OCI-M1 (cell line): ENCODE results near the gene CTNNBIP1.
"Not testable (repeated sequence)": the region's sequence is repeated elsewhere in the genome, so short reads cannot be mapped to it uniquely, and the experiment has no call there.

ENCODE experiments used
- DNase-seq: peaks from one replicate; lab custom pipeline; 2025; lab: John Stamatoyannopoulos, UW

The CTNNBIP1 gene

DNA sequence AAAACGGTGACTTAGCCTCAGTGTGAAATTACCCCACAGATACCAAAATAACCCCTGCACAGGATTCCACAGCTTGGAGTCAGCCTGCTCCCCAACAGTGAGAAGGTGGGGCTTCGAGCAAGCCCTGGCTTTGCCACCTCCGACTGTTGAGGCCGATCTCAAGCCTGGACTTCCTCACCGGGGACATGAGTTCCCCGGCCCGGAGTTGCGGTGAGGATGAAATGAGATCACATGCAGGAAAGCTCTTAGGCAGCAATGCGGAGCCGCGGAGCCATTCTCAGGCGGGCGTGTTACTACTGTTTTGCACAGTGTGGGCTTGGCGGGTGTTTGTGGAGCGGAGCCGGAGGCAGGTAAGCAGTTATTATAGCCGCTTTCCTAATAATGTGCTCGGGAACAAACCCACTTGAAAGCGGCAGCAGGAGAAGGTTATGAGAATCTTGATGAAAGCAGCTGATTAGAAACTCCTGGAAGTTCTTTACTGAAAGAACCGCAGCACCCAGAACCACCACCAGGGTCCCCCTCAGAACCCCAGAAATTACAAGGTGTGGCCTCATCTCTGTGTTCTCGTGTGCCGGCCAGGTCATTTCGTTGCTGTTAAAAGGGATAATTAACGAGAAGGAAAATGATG is 82.4 kb downstream of the CTNNBIP1 start:
- no peak for DNase-seq

DNA sequence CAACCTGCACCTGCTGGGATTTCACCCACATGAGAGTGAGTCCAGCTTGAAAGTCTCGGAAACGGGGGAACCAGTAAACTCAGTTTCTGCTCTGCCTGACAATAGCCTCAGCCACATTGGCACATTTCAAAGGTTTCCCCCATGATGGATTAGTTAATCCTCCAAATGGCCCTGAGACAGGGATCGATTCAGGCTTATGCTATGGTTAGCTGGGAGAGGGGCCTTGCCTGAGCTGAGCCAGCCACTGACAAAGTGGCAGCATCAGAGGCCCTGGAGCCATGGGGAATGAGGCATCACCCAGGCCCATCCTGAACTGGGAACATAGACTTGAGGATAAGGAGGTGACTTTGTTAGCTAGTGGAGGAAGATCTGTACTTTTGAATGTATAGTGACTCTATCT is 83.5 kb downstream of the CTNNBIP1 start:
- no peak for DNase-seq

DNA sequence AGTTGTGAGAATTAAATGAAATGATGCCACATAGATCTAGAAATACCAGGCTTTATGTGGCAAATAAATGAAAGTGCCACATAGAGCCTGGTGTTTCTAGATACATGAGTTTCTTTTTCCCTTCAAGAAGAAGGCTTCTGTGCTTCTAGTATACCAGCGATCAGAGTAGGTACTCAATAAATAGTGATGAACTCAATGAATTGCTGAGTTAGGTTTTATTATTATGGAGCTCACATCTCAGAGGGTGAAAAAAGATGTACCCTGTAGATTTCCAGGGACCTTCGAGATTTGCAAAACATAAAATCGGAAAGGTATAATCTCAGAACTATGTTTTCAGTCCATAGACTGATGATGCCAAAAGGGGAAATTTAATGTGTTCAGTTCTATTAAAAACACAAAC is 84.0 kb downstream of the CTNNBIP1 start:
- DNase-seq: no peak

DNA sequence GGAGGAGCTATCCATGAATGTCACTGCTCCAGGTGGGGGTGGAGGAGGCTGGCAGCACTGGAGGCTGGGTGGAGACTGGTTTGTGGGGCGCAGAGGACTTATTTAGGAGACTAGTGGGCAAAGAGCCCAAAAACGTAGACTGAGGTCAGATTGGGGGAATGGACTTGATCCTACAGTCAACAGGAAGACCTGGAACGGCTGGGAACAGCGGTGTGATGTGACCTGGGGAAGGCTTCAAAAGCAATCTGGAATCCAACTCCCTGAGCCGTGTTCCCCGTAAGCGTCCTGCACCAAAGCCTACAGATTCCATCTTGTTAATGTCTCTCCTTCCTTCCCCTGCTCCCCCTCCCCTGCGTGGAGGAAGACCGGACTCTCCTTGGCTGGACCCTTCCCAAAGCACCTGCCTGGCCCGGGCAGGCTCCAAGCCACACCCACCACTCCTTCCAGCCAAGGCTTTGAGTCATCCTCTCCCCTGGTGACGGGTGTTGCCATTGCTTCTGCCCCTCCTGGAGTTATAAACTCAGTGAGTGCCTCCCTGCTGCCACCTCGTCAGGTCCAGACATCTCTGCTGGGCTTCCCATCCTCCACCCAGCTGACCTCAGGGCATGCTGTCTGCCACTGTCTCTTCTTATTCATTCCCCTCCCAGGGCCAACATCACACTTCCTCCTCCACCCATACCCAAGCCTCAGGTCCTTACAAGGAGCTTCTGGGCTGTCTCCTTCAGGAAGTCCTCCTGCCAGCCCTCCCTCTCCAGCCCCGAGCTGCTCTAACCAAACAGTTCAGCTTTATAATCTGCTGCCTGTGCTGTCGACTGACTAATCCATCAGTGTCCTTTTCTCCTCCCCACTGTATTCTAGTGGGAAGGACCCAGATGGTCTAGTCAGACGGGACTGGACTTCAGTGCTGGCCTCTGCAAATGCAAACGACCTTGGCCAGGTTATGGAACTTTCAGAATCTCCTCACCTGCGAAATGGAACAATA is 84.7 kb downstream of the CTNNBIP1 start:
- peak; percentile 54 for DNase-seq

DNA sequence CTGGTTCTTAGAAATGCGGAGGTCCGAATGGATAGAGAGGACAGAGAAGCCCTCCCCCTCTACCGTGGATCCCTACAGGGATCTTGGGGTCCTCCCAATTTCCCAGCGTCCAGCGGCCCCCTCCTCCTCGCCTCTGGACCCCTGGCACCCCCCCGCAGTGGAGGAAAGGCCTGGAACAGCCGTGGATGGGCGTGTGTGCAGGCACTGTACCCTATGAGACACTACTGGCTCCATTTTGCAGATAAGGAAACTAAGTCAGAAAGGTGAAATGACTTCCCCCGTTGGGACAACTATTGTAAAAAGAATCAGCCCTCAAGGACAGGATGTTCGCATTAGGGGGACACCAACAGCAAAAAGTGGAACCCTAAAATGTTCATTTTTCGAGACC is 85.4 kb downstream of the CTNNBIP1 start:
- no peak for DNase-seq

DNA sequence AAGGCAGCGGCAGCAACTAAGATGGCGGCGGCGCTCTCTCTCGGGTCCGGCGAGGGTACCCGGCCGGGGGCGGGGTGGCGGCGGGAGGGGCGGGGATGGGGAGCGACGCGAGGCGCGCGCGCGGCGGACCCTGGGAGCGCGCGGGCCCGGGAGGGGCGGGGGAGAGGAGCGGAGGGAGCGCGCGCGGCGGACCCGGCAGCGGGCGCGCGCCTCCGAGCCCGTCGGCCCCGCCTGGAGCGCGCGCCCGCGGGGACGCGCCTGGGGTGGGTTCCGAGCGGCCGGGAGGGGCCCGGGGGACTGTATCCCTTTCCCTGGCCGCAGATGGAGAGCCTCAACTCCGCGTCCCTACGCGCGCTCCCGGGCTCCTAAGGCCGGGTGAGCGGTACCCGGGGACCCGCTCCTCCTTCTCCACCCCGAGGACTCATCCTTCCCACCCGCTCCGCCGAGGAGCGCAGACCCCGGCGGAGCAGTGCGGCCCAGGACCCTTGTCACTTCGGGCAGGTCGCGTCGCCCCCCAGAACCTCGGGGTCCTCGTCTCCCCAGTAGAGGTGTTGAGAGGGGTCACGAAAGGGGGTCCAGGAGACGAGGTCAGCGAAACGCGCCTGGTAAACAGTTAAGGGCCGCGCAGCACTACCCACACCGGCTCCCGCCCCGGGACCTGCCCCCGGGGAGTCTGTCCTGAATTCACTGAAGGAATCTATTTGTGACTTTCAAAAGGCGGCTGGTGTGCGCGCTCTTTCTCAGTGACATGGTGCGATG is 85.9 kb downstream of the CTNNBIP1 start, which contains the start of gene CLSTN1:
TSS of gene CLSTN1 (minus strand) at position 23 of the 759 bp plus-strand sequence. CDS start 232 bp downstream, outside the sequence.
- peak; percentile 71 for DNase-seq

DNA sequence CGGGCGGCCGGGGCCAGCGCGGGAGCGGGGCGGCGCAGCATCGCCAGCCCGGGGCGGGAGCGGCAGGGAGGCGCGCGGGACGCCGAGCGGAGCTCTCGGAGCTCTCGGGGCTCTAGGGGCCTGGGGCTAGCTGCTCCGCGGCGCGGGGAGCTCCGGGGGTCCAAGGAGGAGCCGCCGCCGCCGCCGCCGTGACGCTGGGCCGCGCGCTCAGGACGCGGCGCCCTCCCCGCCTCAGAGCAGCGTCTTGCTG is 86.5 kb downstream of the CTNNBIP1 start:
- no peak for DNase-seq

DNA sequence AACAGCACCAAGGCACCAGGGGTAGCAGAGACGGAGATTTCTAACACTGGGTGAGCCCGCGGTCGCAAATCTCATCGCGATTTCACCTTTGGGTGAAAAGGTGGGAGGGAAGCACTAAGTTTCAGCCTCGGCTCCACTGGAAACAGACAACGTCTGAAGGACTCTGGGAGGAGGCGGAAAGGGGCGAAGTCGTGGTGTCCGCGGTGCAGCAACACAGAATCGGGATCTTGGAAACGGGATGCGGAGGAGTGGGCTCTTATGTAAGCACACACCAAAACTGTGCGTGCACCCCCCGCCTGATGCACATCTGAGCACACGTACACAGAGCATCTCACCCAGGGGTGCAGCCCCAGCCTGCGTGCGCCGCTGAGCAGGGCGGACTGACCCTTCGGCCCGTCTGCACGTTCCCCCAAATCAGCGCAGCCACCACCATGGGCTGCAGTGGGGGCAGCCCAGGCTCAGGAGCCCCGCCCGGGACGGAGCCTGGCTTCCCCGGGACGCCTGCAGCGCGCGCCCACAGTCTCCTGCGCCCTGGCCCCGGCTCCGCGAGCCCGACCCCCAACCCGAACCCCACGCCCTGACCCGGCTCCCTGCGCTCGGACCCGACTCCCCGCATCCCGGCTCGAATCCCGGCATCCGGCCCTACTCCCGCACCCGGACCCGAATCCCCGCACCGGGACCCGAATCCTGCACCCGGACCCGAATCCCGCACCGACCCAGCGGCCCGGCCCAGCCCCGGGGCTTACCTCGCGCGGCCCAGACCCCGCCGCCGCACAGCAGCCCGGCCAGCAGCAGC is 87.0 kb downstream of the CTNNBIP1 start:
- DNase-seq: peak; percentile 43

DNA sequence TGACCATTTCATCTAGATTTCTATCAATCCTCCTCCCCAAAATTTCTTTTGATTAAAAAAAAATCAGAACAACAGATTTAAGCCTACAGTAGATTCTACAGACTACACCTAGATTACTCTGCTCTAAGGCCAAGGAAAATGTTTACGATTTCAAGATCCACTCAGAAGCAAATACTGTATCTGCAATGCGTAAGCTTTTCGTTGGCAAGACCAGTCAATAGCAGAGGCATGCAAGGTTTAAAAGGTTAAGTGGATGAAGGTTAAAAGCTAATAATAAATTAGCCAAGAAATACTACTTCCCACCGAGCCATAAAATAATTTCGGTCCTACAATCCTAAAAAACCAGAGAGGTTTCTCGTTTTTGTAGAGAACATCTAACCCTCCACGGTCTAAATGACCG is 87.6 kb downstream of the CTNNBIP1 start:
- DNase-seq: no peak

DNA sequence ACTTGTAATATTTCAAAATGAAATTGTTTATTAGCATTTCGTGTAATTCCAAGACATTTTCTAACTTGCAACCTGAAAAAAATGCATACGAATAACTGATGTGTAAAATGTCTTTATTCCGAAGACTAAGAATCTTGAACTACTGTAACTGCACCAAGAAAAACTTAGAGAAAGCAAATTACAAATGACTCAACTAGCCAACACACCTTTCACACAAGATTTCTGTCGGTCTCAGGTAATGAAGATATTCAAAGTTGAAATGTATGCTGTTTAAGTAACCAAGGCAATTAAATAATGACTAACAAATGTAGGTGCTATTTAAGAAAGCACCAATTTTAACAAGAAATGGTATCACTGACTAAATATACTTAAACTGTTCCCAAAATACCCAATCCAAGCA is 88.4 kb downstream of the CTNNBIP1 start:
- DNase-seq: no peak

DNA sequence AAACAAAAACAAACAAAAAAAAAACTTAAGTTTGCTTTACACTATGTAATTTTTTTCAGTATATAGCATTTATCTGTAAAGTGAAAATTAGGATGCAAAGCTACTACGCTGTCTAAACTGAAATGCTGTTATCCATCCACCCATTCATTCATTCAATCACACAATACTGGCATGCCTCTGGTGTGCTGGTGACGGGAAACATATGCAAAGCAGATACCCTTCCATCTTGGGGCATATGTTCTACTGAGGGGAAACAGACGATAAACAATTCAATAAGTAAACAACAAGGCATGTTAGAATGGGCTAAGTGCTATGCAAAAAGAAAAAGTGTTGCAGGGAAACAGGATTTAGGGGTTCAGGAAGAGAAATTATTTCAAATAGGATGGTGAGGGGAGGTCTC is 89.5 kb downstream of the CTNNBIP1 start:
- DNase-seq: no peak

DNA sequence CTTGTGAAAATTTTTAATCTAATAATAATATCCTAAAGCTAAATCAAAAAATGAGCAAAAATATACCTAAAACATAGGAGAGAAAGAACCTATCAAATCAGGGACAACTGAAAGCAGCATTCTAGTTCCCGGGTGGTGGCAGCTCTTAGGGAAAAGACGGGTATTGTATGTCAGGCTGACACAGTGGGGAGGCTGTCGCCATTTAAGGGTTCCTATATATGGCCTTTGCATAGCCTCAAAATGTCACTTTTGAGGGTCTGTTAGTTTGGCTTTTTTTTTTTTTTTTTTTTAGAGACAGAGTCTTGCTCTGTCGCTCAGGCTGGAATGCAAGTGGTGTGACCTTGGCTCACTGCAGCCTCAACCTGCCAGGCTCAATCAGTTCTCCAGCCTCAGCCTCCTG is 92.3 kb downstream of the CTNNBIP1 start:
- DNase-seq: no peak

DNA sequence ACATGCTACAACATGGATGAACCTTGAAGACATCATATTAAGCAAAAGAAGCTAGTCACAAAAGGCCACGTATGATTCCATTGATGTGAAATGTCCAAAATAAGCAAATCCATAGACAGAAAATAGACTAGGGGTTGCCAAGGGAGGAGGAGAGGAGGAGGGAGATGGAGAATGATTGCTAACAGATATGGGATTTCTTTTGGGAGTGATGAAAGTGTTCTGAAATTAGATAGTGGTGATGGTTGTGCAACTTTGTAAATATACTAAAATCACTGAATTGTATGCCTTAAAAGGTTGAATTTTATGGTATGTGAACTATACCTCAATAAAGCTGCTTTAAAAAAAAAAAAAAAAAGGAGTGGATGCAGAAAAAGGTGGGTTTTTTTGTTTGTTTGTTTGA is 93.9 kb downstream of the CTNNBIP1 start:
- no peak for DNase-seq

DNA sequence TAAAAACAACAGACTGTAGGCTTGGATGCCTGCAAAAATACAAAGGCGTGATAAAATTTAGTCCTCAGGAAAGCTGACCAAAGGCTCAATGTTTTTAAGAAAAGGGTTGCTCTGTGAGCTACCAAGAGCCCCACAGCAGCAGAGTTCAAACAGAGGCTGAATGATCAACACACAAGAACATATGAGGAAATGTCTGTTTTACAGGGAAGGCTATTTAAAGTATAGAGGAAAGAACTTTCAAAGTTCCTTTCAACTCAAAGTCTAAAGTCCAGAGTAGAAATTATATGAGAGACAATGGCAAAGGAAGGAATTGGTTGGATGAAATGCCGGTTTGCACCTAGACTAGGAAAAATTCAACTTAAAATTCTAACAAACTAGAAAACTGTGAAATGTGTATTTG is 94.9 kb downstream of the CTNNBIP1 start:
- DNase-seq: no peak

DNA sequence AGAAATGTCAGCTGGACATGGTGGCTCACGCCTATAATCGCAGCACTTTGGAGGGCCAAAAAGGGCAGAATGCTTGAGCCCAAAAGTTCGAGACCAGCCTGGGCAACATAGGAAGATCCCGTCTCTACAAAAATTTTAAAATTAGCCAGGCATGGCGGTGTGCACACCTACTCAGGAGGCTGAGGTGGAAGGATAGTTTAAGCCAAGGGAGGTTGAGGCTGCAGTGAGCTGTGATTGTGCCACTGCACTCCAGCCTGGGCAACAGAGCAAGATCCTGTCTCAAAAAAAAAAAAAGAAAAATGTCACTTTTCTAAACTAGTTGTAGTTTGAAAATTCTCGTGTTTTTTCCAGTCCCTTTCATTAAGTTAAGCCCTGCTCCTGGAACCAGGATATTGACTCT is 95.5 kb downstream of the CTNNBIP1 start:
- DNase-seq: no peak

DNA sequence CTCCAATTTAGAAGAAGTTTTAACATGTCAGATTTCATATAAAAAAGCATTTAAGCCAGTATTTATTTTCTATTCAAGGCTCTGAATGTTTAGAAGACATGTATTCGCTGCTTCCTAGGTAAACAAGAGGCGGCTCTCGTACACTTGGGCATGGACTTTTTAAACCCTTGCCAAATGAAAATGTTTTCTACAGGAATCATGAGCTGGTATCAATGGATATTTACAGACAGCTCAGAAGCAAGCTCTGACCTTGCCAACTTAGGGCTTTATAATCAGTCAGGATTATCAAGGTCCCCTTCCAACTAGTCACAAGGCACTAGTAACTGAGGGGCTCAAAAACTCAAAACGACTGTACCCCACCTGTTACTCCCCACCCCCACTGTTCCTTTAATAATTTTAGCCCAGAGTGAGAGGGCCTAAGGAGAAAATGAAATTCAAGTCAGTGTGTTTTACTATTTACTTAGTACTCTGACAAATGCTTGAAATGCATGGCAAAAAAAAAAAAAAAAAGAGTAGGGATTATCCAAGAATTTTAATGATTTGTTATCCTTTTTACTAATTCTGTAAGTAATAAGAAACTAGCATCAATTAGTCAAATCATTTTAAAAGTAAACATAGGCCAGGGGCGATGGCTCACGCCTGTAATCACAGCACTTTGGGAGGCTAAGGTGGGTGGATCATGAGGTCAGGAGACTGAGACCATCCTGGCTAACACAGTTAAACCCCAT is 98.7 kb downstream of the CTNNBIP1 start:
- DNase-seq: no peak

DNA sequence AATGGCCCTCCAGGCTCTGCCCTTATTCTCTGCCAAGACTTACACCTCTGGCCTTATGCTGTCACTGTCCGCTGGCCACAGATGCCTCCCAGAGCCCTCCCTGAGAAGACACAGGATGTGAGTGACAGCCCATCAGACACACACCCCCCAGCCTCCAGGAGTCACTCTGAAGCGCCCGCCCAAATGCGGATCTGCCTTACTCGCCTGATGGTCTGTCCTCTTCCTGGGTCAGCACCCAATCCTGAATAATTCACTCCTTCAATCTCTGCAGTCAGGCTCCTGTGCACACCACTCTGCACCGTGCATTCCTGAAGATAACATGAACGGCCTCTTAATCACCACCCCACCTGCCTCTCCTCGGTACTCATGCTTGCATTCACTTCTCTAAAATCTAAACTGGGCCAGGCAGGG is 101.0 kb downstream of the CTNNBIP1 start:
- DNase-seq: no peak

DNA sequence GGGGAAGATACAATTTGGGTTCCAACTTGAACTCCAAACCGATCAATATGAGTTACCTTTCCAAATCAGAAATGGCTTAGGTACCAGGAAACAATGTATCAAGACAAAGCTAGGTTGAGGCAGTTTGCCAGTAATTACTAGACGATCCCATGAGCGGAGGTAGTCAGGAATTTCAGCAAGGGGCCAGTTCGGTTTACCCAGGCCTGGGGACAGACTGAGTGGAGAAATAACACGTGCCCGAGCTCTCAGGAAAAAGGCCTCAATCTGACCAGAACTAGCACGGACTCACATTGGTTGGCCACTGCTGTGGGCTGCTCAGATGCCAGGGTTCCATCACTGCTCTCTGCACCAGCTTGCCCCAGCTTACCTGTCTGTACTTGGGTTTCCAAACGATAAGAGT is 101.6 kb downstream of the CTNNBIP1 start:
- no peak for DNase-seq

DNA sequence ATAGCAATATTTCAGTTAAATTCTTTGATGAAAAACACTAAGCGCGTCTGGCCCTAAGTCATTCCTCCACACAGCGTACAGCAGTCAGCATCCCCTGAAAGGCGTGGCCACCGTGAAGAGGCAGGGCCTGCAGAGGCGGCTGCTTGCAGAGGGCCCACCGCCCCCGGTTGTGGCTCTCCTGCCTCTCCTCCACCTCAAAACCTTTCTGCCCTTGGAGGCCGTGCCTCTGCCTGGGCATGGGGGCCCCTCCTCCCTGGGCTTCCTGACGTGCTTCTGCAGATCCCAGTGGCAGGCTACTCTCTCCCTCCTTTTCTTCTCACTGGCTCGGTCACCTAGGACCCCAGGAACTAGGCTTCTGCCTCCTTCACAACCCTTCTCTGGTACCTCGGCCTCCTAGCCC is 102.5 kb downstream of the CTNNBIP1 start:
- no peak for DNase-seq

DNA sequence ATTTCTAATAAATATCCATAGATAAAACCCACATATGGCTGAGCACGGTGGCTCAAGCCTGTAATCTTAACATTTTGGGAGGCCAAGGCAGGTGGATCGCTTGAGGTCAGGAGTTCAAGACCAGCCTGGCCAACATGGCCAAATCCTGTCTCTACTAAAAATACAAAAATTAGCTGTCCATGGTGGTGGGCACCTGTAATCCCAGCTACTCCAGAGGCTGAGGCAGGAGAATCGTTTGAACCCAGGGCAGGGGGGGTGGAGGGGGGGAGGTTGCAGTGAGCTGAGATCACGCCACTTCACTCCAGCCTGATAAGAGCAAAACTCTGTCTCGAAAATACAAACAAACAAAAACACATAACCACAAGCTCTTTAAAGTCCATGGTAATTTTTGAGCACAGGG is 104.1 kb downstream of the CTNNBIP1 start:
- DNase-seq: not testable (repeated sequence)

DNA sequence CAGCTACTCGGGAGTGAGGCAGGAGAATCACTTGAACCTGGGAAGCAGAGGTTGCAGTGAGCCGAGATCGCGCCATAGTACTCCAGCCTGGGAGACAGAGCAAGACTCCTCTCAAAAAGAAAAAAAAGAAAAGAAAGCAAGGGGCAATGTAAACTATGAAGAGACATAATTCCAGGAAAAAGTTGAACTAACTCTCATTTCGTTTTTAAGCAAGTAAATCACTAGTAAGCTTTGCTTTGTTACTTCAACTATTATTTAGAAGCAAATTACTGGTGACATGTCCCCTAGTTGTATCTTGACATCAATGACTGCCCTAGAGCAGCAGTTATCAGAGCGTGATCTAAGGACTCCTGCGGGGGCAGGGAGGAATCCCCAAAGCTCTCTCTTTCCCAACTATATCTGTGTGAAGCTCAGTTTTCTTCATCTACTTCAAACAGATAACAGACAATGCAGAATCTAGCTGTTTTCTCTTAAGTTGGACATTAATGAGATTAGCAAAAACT is 105.0 kb downstream of the CTNNBIP1 start:
- DNase-seq: peak; percentile 8
